Psoas muscle (tissue), 8 donors: Measurements from ENCODE around the gene CDK19. TPM values are rescaled to one million over a fixed set of nuclear protein-coding genes. Genes with fewer than 3 reads are reported as not detected.

Experiments
- ATAC-seq, 4 donors: fragments of 200-7000 bp; cut with Tn5 transposase; one replicate each; pipeline ENCODE4 v1.9.1; 2020; ENCODE audit warnings: moderate library complexity in 3 of 4, mild to moderate bottlenecking in 2 of 4
- DNase-seq, 2 donors: peaks; one replicate each; pipeline ENCODE4 v3.0.0-alpha.2; 2020
- H3K27ac ChIP-seq: fragments of 200-600 bp; one replicate; pipeline ENCODE4 v1.8.0; 2022
- H3K27me3 ChIP-seq, 3 donors: fragments of 200-600 bp in 1 of 3; one replicate each; pipeline versions ENCODE4 v1.6.1 to v1.8.0; 2013 to 2022; ENCODE audit warnings: low read length in 2 of 3, mild to moderate bottlenecking in 2 of 3, moderate library complexity in 1 of 3; ENCODE audit not compliant: insufficient read depth in 3 of 3
- H3K36me3 ChIP-seq, 2 donors: fragments of 200-600 bp in 1 of 2; one replicate each; pipeline versions ENCODE4 v1.6.1 to v1.8.0; 2013 to 2022; ENCODE audit warnings: low read depth in 1 of 2, mild to moderate bottlenecking in 1 of 2, moderate library complexity in 1 of 2; ENCODE audit not compliant: insufficient read depth in 1 of 2
- H3K4me1 ChIP-seq: fragments of 200-600 bp; one replicate; pipeline ENCODE4 v1.8.0; 2022
- H3K4me3 ChIP-seq: fragments of 200-600 bp; one replicate; pipeline ENCODE4 v1.8.0; 2022; ENCODE audit warnings: mild to moderate bottlenecking
- H3K9me3 ChIP-seq: fragments of 200-600 bp; one replicate; pipeline ENCODE4 v1.8.0; 2022
- CTCF ChIP-seq: fragments of 200-600 bp; IDR thresholded peaks from one replicate; pipeline ENCODE4 v1.8.0; 2022; ENCODE audit warnings: antibody characterized with exemption
- WGBS, 3 donors: extraction: QIAGEN DNeasy Blood & Tissue Kit; methylation state at CpG; one replicate each; pipeline versions ENCODE4 v1.1.6 to v1.1.7; 2013; 5-methylcytosine and 5-hydroxymethylcytosine counted together
- intact Hi-C, 2 donors: fragments of 100-400 bp; cut with DNase I; formaldehyde crosslinking; loops; one replicate each; pipeline versions ENCODE4 v1.11.0 to v1.14.2; 2022
- polyA plus RNA-seq, 3 donors: library from polyadenylated mRNA; stranded (reverse); fragments of 200-250 nt; gene quantifications; one replicate each; pipeline ENCODE4 v1.2.3, GENCODE V29; 2013
- total RNA-seq, 4 donors: library from RNA; stranded (reverse); fragmentation: NEBNext Ultra II Directional in 2 of 4; extraction: Animal tissue kit (Norgen Biotek cat#: 25700) in 2 of 4; gene quantifications; one replicate each; pipeline versions ENCODE4 v1.2.1 to v1.2.4, GENCODE V29; 2021 to 2023
- donor health status: healthy with polysubstance abuse.
- donor health status: DM: no; HTN: no; CAD: no; lungs with moderate emphysema.
- donor health status: Bipolar disorder and iron deficiency.
- donor health status: healthy.
- donor health status: DM: yes; HTN: yes; CAD: no.
- donor health status: DM: no; HTN: no; CAD: no.
- donor health status: DM: no; HTN: no; CAD: no.
- donor health status: DM: yes; HTN: yes; CAD: no.

Gene CDK19
- total and polyA plus RNA-seq, 7 donors, result 2.2 to 11.6 (median 5.5) TPM

DNA sequence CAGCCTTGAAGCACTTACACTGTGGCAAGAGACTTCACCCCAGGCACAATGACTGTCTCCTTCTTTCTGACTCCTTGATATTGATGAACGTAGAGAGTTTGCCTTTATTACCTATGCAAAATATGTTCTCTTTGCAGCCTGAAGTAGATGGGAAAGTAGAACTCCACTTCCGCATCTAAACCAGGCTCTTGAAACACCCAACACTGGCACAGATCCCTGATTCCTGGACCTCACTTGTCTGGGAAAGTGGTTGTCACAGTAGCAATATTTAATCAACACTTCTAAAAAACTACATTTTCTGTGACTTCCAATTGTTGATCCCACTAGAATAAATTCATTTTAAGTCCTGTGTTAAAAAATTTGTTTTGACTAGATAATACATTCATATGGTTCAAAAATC lies 143.1 kb downstream of the CDK19 start:
- TF ChIP-seq CTCF, result no peak
- Histone ChIP-seq H3K27me3 (no peaks in the 10 kb centered on the region), H3K9me3 (no peaks in the 10 kb centered on the region), H3K4me3 (no peak overlapping the region), H3K27ac (no peak overlapping the region), H3K4me1 (no peaks in the 10 kb centered on the region), H3K36me3 (no peaks in the 10 kb centered on the region)
- DNase-seq (no peak), ATAC-seq (no peak)
- intact Hi-C loops, result no loop called here
- WGBS, 3 donors, result 94 to 96% (median 94%) methylated on average over 2 of the region's 2 CpGs

- intact Hi-C loops, result no loop called here
- Histone ChIP-seq H3K4me1 (no peaks in the 10 kb centered on the region), H3K36me3 (no peaks in the 10 kb centered on the region), H3K4me3 (no peak overlapping the region), H3K9me3 (no peaks in the 10 kb centered on the region), H3K27ac (no peak overlapping the region), H3K27me3 (no peaks in the 10 kb centered on the region)
- no peak for TF ChIP-seq CTCF
- no peak for DNase-seq
- ATAC-seq, result peak in 2 of 4 donors; percentile 34 to 42
These were observed 143.8 kb downstream of the CDK19 start for GRCh38 chr6:110671447-110671846.

DNA sequence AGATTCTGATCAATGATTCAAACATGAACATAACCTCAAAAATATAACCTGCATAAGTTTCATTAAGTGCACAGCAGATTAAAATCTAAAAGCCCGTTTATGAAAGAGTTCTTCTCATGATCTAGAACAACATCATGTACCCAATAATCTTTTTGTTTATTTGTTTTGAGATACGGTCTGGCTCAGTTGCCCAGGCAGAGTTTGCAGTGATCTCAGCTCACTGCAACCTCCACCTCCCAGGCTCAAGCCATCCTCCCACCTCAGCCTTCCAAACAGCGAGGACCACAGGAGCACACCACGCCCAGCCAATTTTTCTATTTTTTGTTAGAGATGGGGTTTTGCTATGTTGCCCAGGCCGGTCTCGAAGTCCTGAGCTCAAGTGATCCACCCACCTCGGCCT lies 149.7 kb downstream of the CDK19 start:
- no peak for TF ChIP-seq CTCF
- Histone ChIP-seq H3K9me3 (no peaks in the 10 kb centered on the region), H3K27ac (no peak overlapping the region), H3K4me1 (no peaks in the 10 kb centered on the region), H3K4me3 (no peak overlapping the region), H3K36me3 (no peaks in the 10 kb centered on the region), H3K27me3 (no peaks in the 10 kb centered on the region)
- intact Hi-C loops, result no loop called here
- ATAC-seq, result no peak
- WGBS, 3 donors, result 94 to 98% (median 97%) methylated on average over 7 of the region's 7 CpGs
- DNase-seq, result no peak

DNA sequence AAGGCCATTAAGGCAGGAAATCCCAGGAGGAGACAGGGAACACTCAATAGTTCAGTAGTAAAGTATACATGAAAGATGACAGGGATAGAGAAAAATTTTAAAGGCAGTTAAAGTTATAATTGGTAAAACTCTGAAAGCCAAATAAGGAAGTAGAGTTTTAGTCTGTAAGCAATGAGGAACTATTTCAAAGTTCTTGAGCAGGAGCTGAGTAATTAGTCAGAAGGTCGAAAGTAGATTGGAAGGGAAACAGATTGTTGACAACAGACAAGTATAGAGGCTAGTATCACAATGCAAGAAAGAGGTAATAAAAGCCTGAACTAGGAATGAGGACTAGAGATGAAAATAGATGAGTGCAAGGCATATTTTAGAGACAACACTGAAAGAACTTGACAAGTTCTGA lies 150.3 kb downstream of the CDK19 start:
- intact Hi-C loops, result no loop called here
- ATAC-seq (no peak), DNase-seq (no peak)
- no peak overlapping the region for H3K27ac ChIP-seq
- no peaks in the 10 kb centered on the region for H3K9me3 ChIP-seq
- H3K4me1 ChIP-seq, result no peaks in the 10 kb centered on the region
- H3K27me3 ChIP-seq, result no peaks in the 10 kb centered on the region
- H3K4me3 ChIP-seq, result no peak overlapping the region
- WGBS, 3 donors, result 82 to 95% (median 88%) methylated on average over 1 of the region's 1 CpG
- no peaks in the 10 kb centered on the region for H3K36me3 ChIP-seq
- TF ChIP-seq CTCF, result no peak

- TF ChIP-seq CTCF, result no peak
- Histone ChIP-seq H3K4me1 (no peaks in the 10 kb centered on the region), H3K36me3 (no peaks in the 10 kb centered on the region), H3K4me3 (no peak overlapping the region), H3K9me3 (no peaks in the 10 kb centered on the region), H3K27ac (no peak overlapping the region), H3K27me3 (no peaks in the 10 kb centered on the region)
- DNase-seq, result no peak
- no peak for ATAC-seq
- 76 to 85% (median 83%) methylated on average over 1 of the region's 1 CpG for WGBS, 3 donors
- intact Hi-C loops, result no loop called here
These were observed 152.6 kb downstream of the CDK19 start for GRCh38 chr6:110662490-110663211.
